Activated naive CD8-positive, alpha-beta T cell treated with anti-CD3 and anti-CD28 coated beads, Interleukin-2, amount 10 ng/mL, durations not matched to agents 7 days and 5 days (primary cell): Measurements from ENCODE around the gene RBM33. TPM values are rescaled to one million over a fixed set of nuclear protein-coding genes. Genes with fewer than 3 reads are reported as not detected.

Experiments
- ATAC-seq: fragments of 150-1000 bp; cut with Tn5 transposase; one replicate; pipeline ENCODE4 v1.10.0; 2021; ENCODE audit warnings: low read depth, moderate library complexity
- POLR2A ChIA-PET: fragments of 350-600 bp; sonication (Branson Sonifier 250); formaldehyde crosslinking; loops from one replicate; lab custom pipeline; 2021; ENCODE audit warnings: antibody characterized with exemption; lab: Charles Lee
- DNase-seq: peaks from one replicate; pipeline ENCODE4 v3.0.0; 2021
- H3K27ac Mint-ChIP-seq: one replicate; pipeline ENCODE4 v1.8.0; 2022; ENCODE audit warnings: mild to moderate bottlenecking, mixed read lengths
- H3K27me3 Mint-ChIP-seq: one replicate; pipeline ENCODE4 v1.8.0; 2022; ENCODE audit warnings: mild to moderate bottlenecking, moderate library complexity, mixed read lengths
- H3K36me3 Mint-ChIP-seq: one replicate; pipeline ENCODE4 v1.8.0; 2021; ENCODE audit warnings: mild to moderate bottlenecking, mixed read lengths
- H3K4me1 Mint-ChIP-seq: one replicate; pipeline ENCODE4 v1.8.0; 2021; ENCODE audit warnings: mixed read lengths
- H3K4me3 Mint-ChIP-seq: one replicate; pipeline ENCODE4 v1.8.0; 2022; ENCODE audit warnings: mild to moderate bottlenecking, moderate library complexity, mixed read lengths
- H3K9me3 Mint-ChIP-seq: one replicate; pipeline ENCODE4 v1.8.0; 2021; ENCODE audit warnings: mixed read lengths
- total RNA-seq, 2 experiments: library from RNA; stranded (reverse); gene quantifications; one replicate each; pipeline ENCODE4 v1.2.3, GENCODE V29; 2021

The RBM33 gene
- total RNA-seq, 2 experiments from 2014 or later, result 119 to 122 TPM

DNA sequence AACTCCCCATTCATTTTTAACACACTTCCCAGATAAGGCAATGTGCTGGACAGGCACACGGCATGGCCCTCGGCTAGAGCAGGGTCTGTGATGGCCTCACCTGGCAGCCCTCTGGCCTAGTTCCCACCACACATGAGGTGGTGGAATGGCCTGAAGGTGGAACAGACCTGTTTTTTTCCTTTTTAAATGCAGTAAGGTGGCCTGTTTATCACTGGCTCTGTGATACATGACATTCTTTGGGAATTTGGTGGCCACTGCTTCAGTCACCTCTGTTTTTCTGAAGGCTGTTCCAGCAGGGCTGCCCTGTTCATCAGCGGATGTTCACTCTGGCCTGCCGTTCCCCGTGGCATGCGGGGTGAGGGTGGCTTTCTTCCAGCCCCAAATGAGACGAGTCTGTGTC, 131.2 kb downstream of the RBM33 start:
- Mint-ChIP-seq H3K27me3 (no peaks in the 10 kb centered on the region), H3K4me3 (no peak overlapping the region), H3K36me3 (peaks cover 10% of the 10 kb centered on the region), H3K4me1 (no peaks in the 10 kb centered on the region), H3K9me3 (no peaks in the 10 kb centered on the region), H3K27ac (no peak overlapping the region)
- ATAC-seq (no peak), DNase-seq (no peak)
- POLR2A ChIA-PET, result no interaction called here

DNA sequence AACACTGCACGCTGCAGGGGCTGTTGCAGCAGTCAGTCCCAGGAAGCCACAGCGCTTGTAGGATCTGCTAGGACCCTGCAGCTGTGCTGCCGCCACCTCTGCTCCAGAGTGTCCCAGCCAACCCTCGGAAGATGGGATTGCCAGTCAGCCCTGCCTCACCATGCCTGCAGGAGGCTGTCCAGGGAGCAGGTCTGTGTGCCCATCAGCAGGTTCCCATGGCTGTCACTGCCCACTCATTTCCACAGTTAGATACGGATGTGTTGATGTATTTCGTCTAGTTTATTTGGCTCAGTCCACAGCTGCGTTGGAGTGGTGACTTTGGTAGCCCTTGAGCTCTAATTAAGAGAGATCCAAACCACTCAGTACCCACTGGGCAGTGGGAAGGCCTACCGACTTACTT, 132.1 kb downstream of the RBM33 start:
- Mint-ChIP-seq H3K9me3 (no peaks in the 10 kb centered on the region), H3K27ac (no peak overlapping the region), H3K4me1 (no peaks in the 10 kb centered on the region), H3K36me3 (peaks cover 9% of the 10 kb centered on the region), H3K4me3 (no peak overlapping the region), H3K27me3 (no peaks in the 10 kb centered on the region)
- ATAC-seq (no peak), DNase-seq (no peak)
- POLR2A ChIA-PET, result no interaction called here

DNA sequence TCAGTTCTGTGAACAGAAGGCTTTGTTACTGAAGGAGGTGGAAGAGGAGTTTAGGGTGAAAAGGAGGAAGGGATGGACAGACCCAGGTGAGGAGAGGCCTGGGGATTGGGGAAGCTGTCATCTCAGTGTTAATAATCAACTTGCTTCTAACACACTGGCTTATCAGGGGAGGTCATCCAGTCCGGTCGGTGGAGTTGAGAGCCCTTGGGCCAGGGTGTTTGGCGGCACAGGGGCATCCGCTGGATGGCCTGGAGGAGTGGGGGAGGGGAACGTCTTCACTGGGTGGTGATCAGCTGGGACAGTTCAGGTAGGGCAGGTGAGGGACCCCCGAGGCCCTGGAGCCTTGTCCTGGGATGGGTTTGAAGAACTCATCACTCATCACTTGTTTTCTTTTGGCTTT, 133.9 kb downstream of the RBM33 start:
- peaks cover 11% of the 10 kb centered on the region for H3K36me3 Mint-ChIP-seq
- H3K4me1 Mint-ChIP-seq, result no peaks in the 10 kb centered on the region
- POLR2A ChIA-PET, result no interaction called here
- no peak for DNase-seq
- no peak overlapping the region for H3K27ac Mint-ChIP-seq
- H3K27me3 Mint-ChIP-seq, result no peaks in the 10 kb centered on the region
- H3K9me3 Mint-ChIP-seq, result no peaks in the 10 kb centered on the region
- H3K4me3 Mint-ChIP-seq, result no peak overlapping the region
- ATAC-seq, result no peak

DNA sequence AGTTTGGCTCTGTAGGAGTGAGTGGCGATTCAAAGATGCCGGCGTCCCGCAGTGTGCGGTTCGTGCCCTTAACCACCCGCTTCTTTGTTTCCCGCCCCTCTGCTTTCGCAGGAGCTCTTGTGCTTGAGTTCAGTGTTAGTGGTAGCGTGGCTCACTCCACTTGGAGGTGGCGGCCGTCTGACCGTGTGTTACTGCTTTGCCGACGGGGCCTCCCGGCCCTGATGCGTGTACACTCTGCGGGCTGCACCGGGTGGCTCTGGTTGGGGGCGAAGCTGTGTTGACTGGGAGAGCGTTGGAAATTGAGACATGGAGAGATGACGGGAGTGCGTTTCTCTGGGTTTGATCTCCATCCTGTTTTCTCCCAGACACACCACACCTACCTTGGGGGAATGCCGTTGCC, 136.4 kb downstream of the RBM33 start:
- DNase-seq, result no peak
- no peaks in the 10 kb centered on the region for H3K9me3 Mint-ChIP-seq
- no peak overlapping the region for H3K4me3 Mint-ChIP-seq

DNA sequence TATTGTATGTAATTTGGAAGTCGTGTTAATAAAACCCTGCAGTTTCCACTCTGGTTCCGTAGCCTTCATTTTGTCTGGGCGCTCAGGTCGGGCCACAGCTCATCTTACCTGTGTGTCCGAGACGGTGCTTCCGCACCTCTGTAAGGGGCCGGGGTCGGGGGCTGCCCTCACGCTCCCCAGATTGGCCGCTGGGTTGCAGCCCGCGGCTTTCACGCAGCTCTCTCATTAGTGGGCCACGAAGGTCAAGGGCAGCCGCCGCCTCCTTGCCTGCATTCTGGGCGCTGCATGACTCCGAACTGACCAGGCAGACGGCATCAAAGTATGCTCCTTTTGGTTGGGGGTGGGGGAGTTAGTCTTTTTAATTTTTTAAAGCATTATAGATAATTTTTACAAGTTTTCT, 137.0 kb downstream of the RBM33 start:
- Mint-ChIP-seq H3K4me3 (no peak overlapping the region), H3K4me1 (no peaks in the 10 kb centered on the region), H3K27ac (no peak overlapping the region), H3K36me3 (peaks cover 9% of the 10 kb centered on the region), H3K27me3 (peaks cover 4% of the 10 kb centered on the region), H3K9me3 (no peaks in the 10 kb centered on the region)
- ATAC-seq, result no peak
- POLR2A ChIA-PET, result no interaction called here
- DNase-seq, result no peak

More for the DNA sequence above, 136.4 kb downstream of the RBM33 start:
- Mint-ChIP-seq H3K4me1 (no peaks in the 10 kb centered on the region), H3K36me3 (peaks cover 9% of the 10 kb centered on the region), H3K27ac (no peak overlapping the region), H3K27me3 (no peaks in the 10 kb centered on the region)
- ATAC-seq, result no peak
- POLR2A ChIA-PET, result no interaction called here

GRCh38 chr7:155782466-155782865, 138.0 kb downstream of the RBM33 start:
- Mint-ChIP-seq H3K27ac (no peak overlapping the region), H3K36me3 (peaks cover 9% of the 10 kb centered on the region), H3K4me3 (no peak overlapping the region), H3K4me1 (no peaks in the 10 kb centered on the region), H3K27me3 (peaks cover 6% of the 10 kb centered on the region), H3K9me3 (no peaks in the 10 kb centered on the region)
- POLR2A ChIA-PET, result no interaction called here
- DNase-seq, result no peak
- ATAC-seq, result no peak

- no peak for ATAC-seq
- H3K36me3 Mint-ChIP-seq, result peaks cover 6% of the 10 kb centered on the region
- no peak for DNase-seq
- POLR2A ChIA-PET, result no interaction called here
- H3K4me3 Mint-ChIP-seq, result no peak overlapping the region
- H3K4me1 Mint-ChIP-seq, result peaks cover 2% of the 10 kb centered on the region
- H3K27ac Mint-ChIP-seq, result no peak overlapping the region
- peaks cover 12% of the 10 kb centered on the region for H3K27me3 Mint-ChIP-seq
- no peaks in the 10 kb centered on the region for H3K9me3 Mint-ChIP-seq
Measured at GRCh38 chr7:155785536-155785935, 141.1 kb downstream of the RBM33 start.

DNA sequence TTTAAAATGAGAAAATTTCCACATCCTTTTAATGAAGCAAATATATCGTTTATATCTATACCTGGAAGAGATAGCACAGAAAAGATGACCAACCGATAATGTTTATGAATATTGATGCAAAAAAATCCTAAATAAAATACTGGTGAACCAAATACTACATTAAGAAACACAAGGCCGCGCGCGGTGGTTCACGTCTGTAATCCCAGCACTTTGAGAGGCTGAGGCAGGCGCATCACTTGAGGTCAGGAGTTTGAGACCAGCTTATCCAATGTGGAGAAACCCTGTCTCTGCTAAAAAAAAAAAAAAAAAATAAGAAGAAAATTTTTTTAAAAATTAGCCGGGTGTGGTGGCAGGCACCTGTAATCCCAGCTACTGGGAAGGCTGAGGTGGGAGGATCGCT, 142.0 kb downstream of the RBM33 start:
- H3K4me3 Mint-ChIP-seq, result no peak overlapping the region
- DNase-seq (no peak), ATAC-seq (no peak)
- H3K36me3 Mint-ChIP-seq, result peaks cover 4% of the 10 kb centered on the region
- POLR2A ChIA-PET, result no interaction called here
- H3K9me3 Mint-ChIP-seq, result no peaks in the 10 kb centered on the region
- peaks cover 12% of the 10 kb centered on the region for H3K27me3 Mint-ChIP-seq
- H3K4me1 Mint-ChIP-seq, result peaks cover 2% of the 10 kb centered on the region
- no peak overlapping the region for H3K27ac Mint-ChIP-seq

GRCh38 chr7:155787171-155787851, 142.8 kb downstream of the RBM33 start:
- ATAC-seq (peak; percentile 32), DNase-seq (peak; percentile 34)
- POLR2A ChIA-PET, result no interaction called here

DNA sequence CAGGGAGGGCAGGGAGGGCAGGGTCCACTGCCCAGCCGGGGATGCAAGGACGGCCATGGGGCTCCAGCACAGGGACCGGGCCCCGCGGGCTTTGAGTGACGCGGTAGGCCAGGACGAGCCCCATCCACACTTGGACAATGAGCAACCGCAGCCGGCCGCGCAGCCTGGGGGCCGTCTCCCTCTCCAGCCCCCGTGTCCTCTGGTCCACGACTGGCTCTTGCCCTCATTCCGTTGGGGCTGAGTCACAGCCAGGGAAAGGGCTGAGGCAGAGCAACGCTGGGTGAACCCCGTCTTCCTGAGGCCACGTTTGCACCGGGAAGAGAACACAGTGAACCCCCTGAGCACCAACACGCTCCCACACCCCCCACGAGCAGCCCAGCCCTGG, 144.1 kb downstream of the RBM33 start:
- Mint-ChIP-seq H3K4me3 (no peak overlapping the region), H3K27me3 (peaks cover 12% of the 10 kb centered on the region), H3K36me3 (no peaks in the 10 kb centered on the region), H3K27ac (no peak overlapping the region), H3K4me1 (peaks cover 2% of the 10 kb centered on the region), H3K9me3 (no peaks in the 10 kb centered on the region)
- POLR2A ChIA-PET, result no interaction called here
- DNase-seq, result no peak
- no peak for ATAC-seq

More at GRCh38 chr7:155787171-155787851, 142.8 kb downstream of the RBM33 start:
- H3K4me3 Mint-ChIP-seq, result peak overlapping the region; percentile 41
- peaks cover 12% of the 10 kb centered on the region for H3K27me3 Mint-ChIP-seq
- no peaks in the 10 kb centered on the region for H3K9me3 Mint-ChIP-seq
- peaks cover 4% of the 10 kb centered on the region for H3K36me3 Mint-ChIP-seq
- peaks cover 2% of the 10 kb centered on the region for H3K4me1 Mint-ChIP-seq
- no peak overlapping the region for H3K27ac Mint-ChIP-seq

GRCh38 chr7:155789001-155789725, 144.7 kb downstream of the RBM33 start:
- peaks cover 12% of the 10 kb centered on the region for H3K27me3 Mint-ChIP-seq

GRCh38 chr7:155790666-155791065, 146.2 kb downstream of the RBM33 start:
- ATAC-seq, result no peak
- H3K4me1 Mint-ChIP-seq, result peaks cover 2% of the 10 kb centered on the region
- H3K9me3 Mint-ChIP-seq, result no peaks in the 10 kb centered on the region
- no peak overlapping the region for H3K27ac Mint-ChIP-seq
- POLR2A ChIA-PET, result no interaction called here
- H3K4me3 Mint-ChIP-seq, result no peak overlapping the region
- no peaks in the 10 kb centered on the region for H3K36me3 Mint-ChIP-seq
- peaks cover 17% of the 10 kb centered on the region for H3K27me3 Mint-ChIP-seq
- no peak for DNase-seq

More at GRCh38 chr7:155789001-155789725, 144.7 kb downstream of the RBM33 start:
- no peaks in the 10 kb centered on the region for H3K36me3 Mint-ChIP-seq
- DNase-seq (no peak), ATAC-seq (no peak)
- H3K4me3 Mint-ChIP-seq, result no peak overlapping the region
- H3K27ac Mint-ChIP-seq, result no peak overlapping the region
- peaks cover 2% of the 10 kb centered on the region for H3K4me1 Mint-ChIP-seq
- no peaks in the 10 kb centered on the region for H3K9me3 Mint-ChIP-seq
- POLR2A ChIA-PET, result no interaction called here

DNA sequence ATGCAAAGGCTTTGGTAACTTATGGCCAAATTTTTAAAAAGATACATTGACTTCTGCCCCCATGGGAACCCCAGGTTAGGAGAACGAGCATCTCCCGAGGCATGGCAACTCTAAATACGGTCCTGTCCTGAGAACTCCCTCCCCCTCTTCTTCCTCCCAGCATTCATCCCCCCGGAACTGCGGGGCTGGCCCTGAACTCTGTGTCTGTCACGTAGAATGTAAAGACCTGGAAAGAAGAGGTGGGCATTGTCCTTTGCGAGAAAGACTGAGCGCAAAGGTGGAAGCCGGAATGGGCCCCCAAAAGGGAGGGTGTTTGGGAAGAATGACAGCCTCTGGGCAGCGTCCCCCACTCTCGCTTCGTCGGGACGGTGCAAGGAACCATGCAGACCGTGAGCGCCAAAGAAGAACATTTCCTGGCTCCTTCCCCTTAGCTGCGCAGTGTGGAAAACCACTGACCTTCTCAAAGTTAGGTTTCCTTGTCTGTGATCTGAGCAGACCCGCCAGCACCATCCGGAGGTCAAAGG, 146.8 kb downstream of the RBM33 start:
- Mint-ChIP-seq H3K9me3 (no peaks in the 10 kb centered on the region), H3K27me3 (peaks cover 15% of the 10 kb centered on the region), H3K4me1 (peaks cover 2% of the 10 kb centered on the region), H3K27ac (no peak overlapping the region), H3K36me3 (no peaks in the 10 kb centered on the region), H3K4me3 (no peak overlapping the region)
- POLR2A ChIA-PET, result no interaction called here
- no peak for DNase-seq
- no peak for ATAC-seq

DNA sequence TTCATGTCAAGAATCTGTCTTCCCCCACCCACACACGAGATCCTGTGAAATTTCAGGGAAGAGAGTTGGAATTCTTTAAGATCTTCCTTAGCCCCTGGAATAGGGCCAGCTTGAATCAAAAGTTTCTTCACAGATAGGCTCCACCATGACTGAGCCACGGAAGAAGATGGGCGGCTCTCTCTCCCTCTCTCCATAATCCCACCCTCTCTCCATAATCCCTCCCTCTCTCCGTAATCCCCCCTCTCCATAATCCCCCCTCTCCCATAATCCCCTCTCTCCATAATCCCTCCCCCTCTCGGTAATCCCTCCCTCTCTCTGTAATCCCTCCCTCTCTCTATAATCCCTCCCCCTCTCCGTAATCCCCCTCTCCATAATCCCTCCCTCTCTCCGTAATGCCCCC, 147.4 kb downstream of the RBM33 start:
- POLR2A ChIA-PET, result no interaction called here

More for the DNA sequence above, 147.4 kb downstream of the RBM33 start:
- Mint-ChIP-seq H3K4me1 (peaks cover 2% of the 10 kb centered on the region), H3K4me3 (no peak overlapping the region), H3K27me3 (peaks cover 11% of the 10 kb centered on the region), H3K36me3 (no peaks in the 10 kb centered on the region), H3K27ac (no peak overlapping the region), H3K9me3 (no peaks in the 10 kb centered on the region)
- ATAC-seq, result no peak
- no peak for DNase-seq
